Suprapubic skin (tissue), 4 donors: ENCODE measurements around the gene TEX14. TPM values are rescaled to one million over a fixed set of nuclear protein-coding genes. Genes with fewer than 3 reads are reported as not detected.
"Not testable (repeated sequence)": the region's sequence is repeated elsewhere in the genome, so short reads cannot be mapped to it uniquely, and the experiment has no call there.

Experiments
- DNase-seq, 2 donors: peaks; one replicate each; pipeline ENCODE4 v3.0.0-alpha.2; 2019; ENCODE audit warnings: low spot score in 2 of 2
- H3K27ac ChIP-seq: fragments of 200-600 bp; sonication (generic); one replicate; pipeline ENCODE4 v1.5.1; 2019
- H3K27me3 ChIP-seq: fragments of 200-600 bp; sonication (generic); one replicate; pipeline ENCODE4 v1.5.1; 2019
- H3K36me3 ChIP-seq: fragments of 200-600 bp; sonication (generic); one replicate; pipeline ENCODE4 v1.5.1; 2019
- H3K4me1 ChIP-seq: fragments of 200-600 bp; sonication (generic); one replicate; pipeline ENCODE4 v1.5.1; 2019
- H3K4me3 ChIP-seq: fragments of 200-600 bp; sonication (generic); one replicate; pipeline ENCODE4 v1.5.1; 2019; ENCODE audit warnings: mild to moderate bottlenecking
- H3K9me3 ChIP-seq: fragments of 200-600 bp; sonication (generic); one replicate; pipeline ENCODE4 v1.5.1; 2019
- EP300 ChIP-seq: sonication (generic); formaldehyde crosslinking; IDR thresholded peaks from one replicate; pipeline ENCODE4 v1.6.1; 2017; ENCODE audit warnings: antibody characterized with exemption
- POLR2A ChIP-seq, 2 donors: fragments of 450-650 bp; IDR thresholded peaks; one replicate each; pipeline ENCODE4 v1.6.1; 2017; ENCODE audit warnings: antibody characterized with exemption in 2 of 2, mild to moderate bottlenecking in 2 of 2, moderate library complexity in 2 of 2
- POLR2AphosphoS5 ChIP-seq, 3 donors: sonication (generic); formaldehyde crosslinking; IDR thresholded peaks; one replicate each; pipeline ENCODE4 v1.6.1; 2017; ENCODE audit warnings: antibody characterized with exemption in 3 of 3
- WGBS: methylation state at CpG from one replicate; pipeline ENCODE4 v1.1.5; 2018; 5-methylcytosine and 5-hydroxymethylcytosine counted together
- total RNA-seq, 4 donors: library from RNA; depleted of rRNA; stranded (reverse); fragments of >200 nt; gene quantifications; one replicate each; pipeline ENCODE4 v1.1.0, GENCODE V29; 2016
- TF ChIP-seq, protein P1 (sequence below), 2 donors: fragments of 200-600 bp in 1 of 2; fragments of 450-650 bp in 1 of 2; sonication (generic) in 1 of 2; IDR thresholded peaks; one replicate each; pipeline ENCODE4 v1.5.1; 2016 to 2019; ENCODE audit warnings: antibody characterized with exemption in 2 of 2, mild to moderate bottlenecking in 1 of 2, moderate library complexity in 1 of 2

Gene TEX14
- total RNA-seq, 4 donors from 2014 or later: 0.15 to 0.34 (median 0.32) TPM; not detected in 1

DNA sequence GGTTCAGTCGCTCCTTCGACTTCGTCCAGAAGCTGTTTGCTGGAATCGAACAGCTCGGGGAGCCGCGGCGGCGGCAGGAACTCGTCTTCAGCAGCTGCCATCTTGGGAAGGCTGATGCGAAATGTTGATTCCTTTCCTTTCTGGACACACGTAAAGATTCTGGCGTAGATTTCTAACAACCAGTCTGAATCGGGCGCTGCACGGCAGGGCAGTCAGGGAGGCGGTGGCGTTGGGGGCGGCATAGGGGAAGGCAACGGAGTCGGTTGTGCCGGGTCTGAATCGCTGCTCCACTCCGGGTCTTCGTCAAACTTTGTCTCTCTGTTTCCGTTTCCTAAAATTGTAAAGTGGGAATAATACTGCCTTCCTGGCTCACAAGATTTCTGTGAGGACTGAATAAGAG is 30.3 kb downstream of the TEX14 start:
- DNase-seq: no peak
- Histone ChIP-seq H3K36me3 (no peaks in the 10 kb centered on the region), H3K27ac (no peak overlapping the region), H3K27me3 (no peaks in the 10 kb centered on the region), H3K4me1 (peaks cover 5% of the 10 kb centered on the region), H3K4me3 (no peak overlapping the region), H3K9me3 (no peaks in the 10 kb centered on the region)
- TF ChIP-seq POLR2A (IDR thresholded peaks at IDR 0.05) (no peak), POLR2AphosphoS5 (IDR thresholded peaks at IDR 0.05) (no peak), EP300 (no peak)
- TF ChIP-seq, protein P1, sequence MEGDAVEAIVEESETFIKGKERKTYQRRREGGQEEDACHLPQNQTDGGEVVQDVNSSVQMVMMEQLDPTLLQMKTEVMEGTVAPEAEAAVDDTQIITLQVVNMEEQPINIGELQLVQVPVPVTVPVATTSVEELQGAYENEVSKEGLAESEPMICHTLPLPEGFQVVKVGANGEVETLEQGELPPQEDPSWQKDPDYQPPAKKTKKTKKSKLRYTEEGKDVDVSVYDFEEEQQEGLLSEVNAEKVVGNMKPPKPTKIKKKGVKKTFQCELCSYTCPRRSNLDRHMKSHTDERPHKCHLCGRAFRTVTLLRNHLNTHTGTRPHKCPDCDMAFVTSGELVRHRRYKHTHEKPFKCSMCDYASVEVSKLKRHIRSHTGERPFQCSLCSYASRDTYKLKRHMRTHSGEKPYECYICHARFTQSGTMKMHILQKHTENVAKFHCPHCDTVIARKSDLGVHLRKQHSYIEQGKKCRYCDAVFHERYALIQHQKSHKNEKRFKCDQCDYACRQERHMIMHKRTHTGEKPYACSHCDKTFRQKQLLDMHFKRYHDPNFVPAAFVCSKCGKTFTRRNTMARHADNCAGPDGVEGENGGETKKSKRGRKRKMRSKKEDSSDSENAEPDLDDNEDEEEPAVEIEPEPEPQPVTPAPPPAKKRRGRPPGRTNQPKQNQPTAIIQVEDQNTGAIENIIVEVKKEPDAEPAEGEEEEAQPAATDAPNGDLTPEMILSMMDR (IDR thresholded peaks at IDR 0.05): no peak
- WGBS: 96% methylated on average over 26 of the region's 26 CpGs

DNA sequence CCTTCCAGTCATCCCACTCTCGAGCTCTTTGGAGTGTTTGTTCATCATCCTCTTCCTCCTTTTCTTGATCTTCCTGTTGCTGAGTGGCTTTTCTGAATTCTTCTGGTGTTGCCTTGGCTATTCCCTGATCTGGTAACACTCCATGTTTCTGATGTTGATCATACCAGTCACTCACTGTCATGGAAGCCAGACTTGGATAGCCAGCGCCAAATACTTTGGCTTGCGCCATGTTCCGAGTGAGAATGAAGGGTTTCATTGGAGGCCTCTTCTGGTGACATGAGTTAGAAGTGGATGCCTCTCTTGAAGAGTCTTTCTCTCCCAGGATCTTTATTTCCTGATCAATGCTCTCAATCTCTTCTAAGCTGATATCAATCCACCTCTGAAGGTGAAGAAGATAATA is 31.2 kb downstream of the TEX14 start:
- peaks cover 5% of the 10 kb centered on the region for H3K4me1 ChIP-seq
- WGBS: 92% methylated on average over 4 of the region's 4 CpGs
- no peak for TF ChIP-seq POLR2A (IDR thresholded peaks at IDR 0.05)
- no peak for TF ChIP-seq POLR2AphosphoS5 (IDR thresholded peaks at IDR 0.05)
- TF ChIP-seq, protein P1 (IDR thresholded peaks at IDR 0.05): no peak

DNA sequence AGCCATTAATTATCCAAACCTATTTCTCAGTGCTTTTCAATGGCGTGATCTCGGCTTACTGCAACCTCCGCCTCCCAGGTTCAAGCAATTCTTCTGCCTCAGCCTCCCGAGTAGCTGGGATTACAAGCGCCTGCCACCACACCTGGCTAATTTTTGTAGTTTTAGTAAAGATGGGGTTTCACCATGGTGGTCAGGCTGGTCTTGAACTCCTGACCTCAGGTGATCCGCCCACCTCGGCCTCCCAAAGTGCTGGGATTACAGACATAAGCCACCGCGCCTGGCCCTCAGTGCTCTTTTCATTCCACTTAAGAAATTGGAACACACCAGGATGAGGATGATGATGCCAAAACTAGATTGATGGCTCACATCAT is 32.1 kb downstream of the TEX14 start:
- DNase-seq, H3K9me3 ChIP-seq, H3K4me1 ChIP-seq, H3K27me3 ChIP-seq, H3K36me3 ChIP-seq, H3K27ac ChIP-seq: not testable (repeated sequence)
- H3K4me3 ChIP-seq: peak overlapping the region; percentile 44
- WGBS: 39% methylated on average over 9 of the region's 9 CpGs

More for the DNA sequence above, 31.2 kb downstream of the TEX14 start:
- no peak overlapping the region for H3K27ac ChIP-seq
- no peak overlapping the region for H3K4me3 ChIP-seq
- H3K36me3 ChIP-seq: no peaks in the 10 kb centered on the region
- no peaks in the 10 kb centered on the region for H3K9me3 ChIP-seq
- DNase-seq: no peak
- H3K27me3 ChIP-seq: no peaks in the 10 kb centered on the region

DNA sequence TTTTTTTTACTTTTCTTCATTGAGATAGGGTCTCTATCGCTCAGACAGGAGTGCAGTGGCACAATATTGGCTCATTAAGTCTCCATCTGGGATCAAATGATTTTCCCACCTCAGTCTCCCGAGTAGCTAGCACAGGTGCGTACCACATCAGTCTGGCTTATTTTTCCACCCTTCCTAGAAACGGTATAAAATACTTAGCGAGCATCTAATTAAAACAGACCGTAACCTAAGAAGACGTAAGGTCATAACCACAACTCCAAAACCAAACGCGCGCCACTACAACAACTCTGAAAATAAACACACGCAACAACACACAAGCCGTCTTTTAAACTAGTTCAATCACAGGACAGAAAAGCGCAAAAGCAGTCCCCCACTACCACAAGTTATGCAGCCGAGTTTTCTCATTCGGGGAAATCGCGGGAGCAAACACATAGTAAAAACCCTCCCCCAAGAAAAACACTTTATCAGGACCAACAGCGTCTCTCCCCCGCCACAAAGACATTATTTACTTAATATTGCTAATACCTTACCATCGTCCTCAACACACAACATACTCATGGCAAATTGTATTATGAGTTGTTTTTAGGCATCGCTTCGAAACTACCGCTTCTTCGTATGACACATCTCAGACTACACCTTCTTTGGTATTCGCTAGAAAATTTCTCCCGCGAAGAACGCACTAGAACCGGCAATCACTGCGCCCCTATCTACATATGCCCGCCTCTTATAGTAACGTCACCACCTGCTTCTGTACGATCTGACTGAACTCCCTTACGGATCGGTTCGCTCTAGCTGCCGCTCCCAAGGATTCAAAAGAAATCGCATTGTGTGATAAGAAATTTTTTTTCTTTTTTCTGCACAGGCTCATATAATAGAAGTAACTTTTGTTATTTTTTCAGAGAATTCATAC is 32.8 kb downstream of the TEX14 start:
- Histone ChIP-seq H3K9me3 (no peaks in the 10 kb centered on the region), H3K36me3 (no peaks in the 10 kb centered on the region)

DNA sequence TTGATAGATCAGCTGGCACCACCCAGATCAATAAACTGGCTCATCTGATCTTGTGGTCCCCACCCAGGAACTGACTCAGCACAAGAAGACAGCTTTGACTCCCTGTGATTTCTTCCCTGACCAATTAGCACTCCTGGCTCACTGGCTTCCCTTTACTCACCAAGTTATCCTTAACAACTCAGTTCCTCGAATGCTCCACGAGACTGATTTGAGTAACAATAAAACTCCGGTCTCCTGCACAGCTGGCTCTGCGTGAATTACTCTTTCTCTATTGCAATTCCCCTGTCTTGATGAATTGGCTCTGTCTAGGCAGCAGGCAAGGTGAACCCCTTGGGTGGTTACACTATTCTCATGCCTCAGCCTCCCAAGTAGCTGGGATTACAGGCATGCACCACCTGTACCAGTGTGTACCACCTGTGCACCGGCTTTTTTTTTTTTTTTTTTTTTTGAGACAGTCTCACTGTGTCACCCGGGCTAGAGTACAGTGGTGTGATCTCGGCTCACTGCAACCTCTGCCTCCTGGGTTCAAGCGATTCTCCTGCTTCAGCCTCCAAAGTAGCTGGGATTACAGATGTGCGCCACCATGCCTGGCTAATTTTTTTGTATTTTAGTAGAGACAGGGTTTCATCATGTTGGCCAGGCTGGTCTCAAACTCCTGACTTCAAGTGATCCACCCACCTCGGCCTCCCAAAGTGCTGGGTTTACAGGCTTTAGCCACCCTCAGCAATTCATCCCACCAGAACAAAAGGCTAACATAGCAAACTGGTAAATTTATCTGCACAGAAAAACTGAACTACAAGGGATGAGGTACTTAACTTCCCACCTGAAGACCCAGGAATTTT is 33.7 kb downstream of the TEX14 start:
- H3K27me3 ChIP-seq, H3K9me3 ChIP-seq, DNase-seq, H3K36me3 ChIP-seq, H3K4me1 ChIP-seq: not testable (repeated sequence)
- WGBS: 67% methylated on average over 10 of the region's 10 CpGs
- peak overlapping the region; percentile 44 for H3K4me3 ChIP-seq
- H3K27ac ChIP-seq: peak overlapping the region; percentile 70

More for the DNA sequence above, 32.8 kb downstream of the TEX14 start:
- WGBS: 2% methylated on average over 38 of the region's 38 CpGs
- TF ChIP-seq, protein P1 (IDR thresholded peaks at IDR 0.05): no peak
- TF ChIP-seq POLR2A (IDR thresholded peaks at IDR 0.05) (peak; percentile 95 to 99), EP300 (no peak), POLR2AphosphoS5 (IDR thresholded peaks at IDR 0.05) (peak; percentile 90 to 95 (median 93))
- H3K4me1 ChIP-seq: peaks cover 5% of the 10 kb centered on the region
- DNase-seq: peak; percentile 82 to 83
- no peaks in the 10 kb centered on the region for H3K27me3 ChIP-seq
- peak overlapping the region; percentile 70 for H3K27ac ChIP-seq
- H3K4me3 ChIP-seq: peak overlapping the region; percentile 44

DNA sequence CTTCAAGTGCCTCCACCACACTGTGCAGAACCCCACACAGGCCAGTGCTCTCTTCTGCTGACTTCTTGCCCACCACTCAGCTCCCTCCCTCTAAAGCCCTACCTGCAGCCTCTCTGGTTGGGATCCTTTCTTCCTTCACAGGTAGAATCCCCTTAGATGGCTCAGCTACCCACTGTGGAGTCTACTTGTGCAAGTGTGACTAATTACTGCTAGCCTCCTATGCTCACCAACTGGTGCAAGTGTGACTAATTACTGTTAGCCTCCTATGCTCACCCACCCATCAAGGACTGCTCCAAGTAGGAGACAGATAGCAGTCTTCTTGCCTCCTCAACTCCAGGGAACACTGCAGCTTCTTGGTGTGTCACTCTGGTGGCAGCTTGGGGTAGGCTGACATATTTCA is 43.6 kb downstream of the TEX14 start:
- Histone ChIP-seq H3K27me3 (no peaks in the 10 kb centered on the region), H3K9me3 (no peaks in the 10 kb centered on the region), H3K4me1 (no peaks in the 10 kb centered on the region)

More for the DNA sequence above, 43.6 kb downstream of the TEX14 start:
- Histone ChIP-seq H3K36me3 (no peaks in the 10 kb centered on the region), H3K27ac (no peak overlapping the region), H3K4me3 (no peak overlapping the region)
- TF ChIP-seq POLR2A (IDR thresholded peaks at IDR 0.05) (no peak), POLR2AphosphoS5 (IDR thresholded peaks at IDR 0.05) (no peak), EP300 (no peak)
- TF ChIP-seq, protein P1 (IDR thresholded peaks at IDR 0.05): no peak
- no peak for DNase-seq
